NB4 (cell line): ENCODE results near the gene SLC9A3.

Experiments used
- DNase-seq: peaks from one replicate; pipeline ENCODE4 v3.0.0; 2010; ENCODE audit warnings: low read depth
- H3K4me3 ChIP-seq: one replicate; pipeline ENCODE4 v1.5.1; 2011; ENCODE audit warnings: mild to moderate bottlenecking, low read depth, low read length, moderate library complexity
- CTCF ChIP-seq: IDR thresholded peaks from one replicate; pipeline ENCODE4 v1.5.1; 2012; ENCODE audit warnings: low read depth, low read length
- MYC ChIP-seq: IDR thresholded peaks from 2 replicates; pipeline ENCODE4 v1.6.1; 2011; ENCODE audit warnings: low read depth, low read length
- POLR2A ChIP-seq: IDR thresholded peaks from 2 replicates; pipeline ENCODE4 v1.6.1; 2011; ENCODE audit warnings: mild to moderate bottlenecking; ENCODE audit not compliant: insufficient read length; ENCODE audit errors: extremely low read depth

Gene SLC9A3

GRCh38 chr5:421287-421880 lies 102.9 kb downstream of the SLC9A3 start:
- TF ChIP-seq POLR2A (no peak), MYC (peak; percentile 5; the same call in 1 of the 2 replicates)
- no peak overlapping the region for H3K4me3 ChIP-seq
- DNase-seq, result peak; percentile 70

GRCh38 chr5:420632-421286 lies 103.5 kb downstream of the SLC9A3 start:
- no peak overlapping the region for H3K4me3 ChIP-seq
- DNase-seq, result no peak
- TF ChIP-seq CTCF (no peak), POLR2A (peak; percentile 26), MYC (no peak)
